Suprapubic skin (tissue), 3 donors: ENCODE results near the gene PSPH.

Experiments used
- POLR2AphosphoS5 ChIP-seq, 3 donors: sonication (generic); formaldehyde crosslinking; IDR thresholded peaks; one replicate each; pipeline ENCODE4 v1.6.1; 2017; ENCODE audit warnings: antibody characterized with exemption in 3 of 3
- TF ChIP-seq, protein P1 (sequence below), 2 donors: fragments of 200-600 bp in 1 of 2; fragments of 450-650 bp in 1 of 2; sonication (generic) in 1 of 2; IDR thresholded peaks; one replicate each; pipeline ENCODE4 v1.5.1; 2016 to 2019; ENCODE audit warnings: antibody characterized with exemption in 2 of 2, mild to moderate bottlenecking in 1 of 2, moderate library complexity in 1 of 2

DNA sequence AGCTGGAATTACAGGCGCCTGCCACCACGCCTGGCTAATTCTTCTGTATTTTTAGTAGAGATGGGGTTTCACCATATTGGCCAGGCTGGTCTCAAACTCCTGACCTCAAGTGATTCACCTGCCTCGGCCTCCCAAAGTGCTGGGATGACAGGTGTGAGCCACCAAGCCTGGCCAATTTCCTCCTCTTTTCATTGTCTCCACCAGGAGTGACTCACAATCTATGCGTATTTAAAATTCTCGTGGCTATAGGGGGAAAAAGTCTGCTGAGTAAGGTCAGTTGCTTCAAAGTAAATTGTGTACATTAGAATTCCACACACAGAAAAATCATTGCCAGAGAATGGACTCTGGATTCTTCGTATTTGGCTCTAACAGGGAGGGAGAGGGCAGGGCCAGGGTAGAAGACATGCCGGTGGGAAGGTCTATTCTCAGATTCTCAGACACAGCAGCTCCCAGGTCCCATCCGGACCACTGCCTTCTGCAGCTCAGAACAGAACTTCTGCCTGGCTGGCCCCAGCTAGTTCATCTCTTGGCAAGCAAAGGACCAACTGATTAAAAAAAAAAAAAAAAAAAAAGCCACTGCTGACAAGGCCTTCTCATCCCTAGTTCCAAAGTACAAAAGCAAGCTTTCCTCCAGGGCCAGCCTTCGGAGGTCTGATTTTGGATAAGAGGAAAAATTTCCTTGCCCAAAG, 22.2 kb downstream of the PSPH start:
- TF ChIP-seq, protein P1, sequence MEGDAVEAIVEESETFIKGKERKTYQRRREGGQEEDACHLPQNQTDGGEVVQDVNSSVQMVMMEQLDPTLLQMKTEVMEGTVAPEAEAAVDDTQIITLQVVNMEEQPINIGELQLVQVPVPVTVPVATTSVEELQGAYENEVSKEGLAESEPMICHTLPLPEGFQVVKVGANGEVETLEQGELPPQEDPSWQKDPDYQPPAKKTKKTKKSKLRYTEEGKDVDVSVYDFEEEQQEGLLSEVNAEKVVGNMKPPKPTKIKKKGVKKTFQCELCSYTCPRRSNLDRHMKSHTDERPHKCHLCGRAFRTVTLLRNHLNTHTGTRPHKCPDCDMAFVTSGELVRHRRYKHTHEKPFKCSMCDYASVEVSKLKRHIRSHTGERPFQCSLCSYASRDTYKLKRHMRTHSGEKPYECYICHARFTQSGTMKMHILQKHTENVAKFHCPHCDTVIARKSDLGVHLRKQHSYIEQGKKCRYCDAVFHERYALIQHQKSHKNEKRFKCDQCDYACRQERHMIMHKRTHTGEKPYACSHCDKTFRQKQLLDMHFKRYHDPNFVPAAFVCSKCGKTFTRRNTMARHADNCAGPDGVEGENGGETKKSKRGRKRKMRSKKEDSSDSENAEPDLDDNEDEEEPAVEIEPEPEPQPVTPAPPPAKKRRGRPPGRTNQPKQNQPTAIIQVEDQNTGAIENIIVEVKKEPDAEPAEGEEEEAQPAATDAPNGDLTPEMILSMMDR (IDR thresholded peaks at IDR 0.05) = no peak
- TF ChIP-seq POLR2AphosphoS5 (IDR thresholded peaks at IDR 0.05) = no peak
